GM21825 (cell line): ENCODE measurements around the gene USP16.
"Not testable (repeated sequence)": the region's sequence is repeated elsewhere in the genome, so short reads cannot be mapped to it uniquely, and the experiment has no call there.

Source experiments
- ATAC-seq: cut with Tn5 transposase; IDR thresholded peaks from one replicate; pipeline ENCODE4 v1.9.1; 2021; ENCODE audit warnings: mild to moderate bottlenecking, moderate library complexity; ENCODE audit not compliant: unreplicated experiment

USP16 gene

GRCh38 chr21:29024474-29025327 is at the start of gene USP16:
Gene USP16, plus strand, starts transcription at chr21:29024668. Its CDS starts 3,246 bp downstream, at chr21:29027914.
- peak; percentile 95 for ATAC-seq

GRCh38 chr21:28975397-28975796 is 49.1 kb upstream of the USP16 start:
- no peak for ATAC-seq

DNA sequence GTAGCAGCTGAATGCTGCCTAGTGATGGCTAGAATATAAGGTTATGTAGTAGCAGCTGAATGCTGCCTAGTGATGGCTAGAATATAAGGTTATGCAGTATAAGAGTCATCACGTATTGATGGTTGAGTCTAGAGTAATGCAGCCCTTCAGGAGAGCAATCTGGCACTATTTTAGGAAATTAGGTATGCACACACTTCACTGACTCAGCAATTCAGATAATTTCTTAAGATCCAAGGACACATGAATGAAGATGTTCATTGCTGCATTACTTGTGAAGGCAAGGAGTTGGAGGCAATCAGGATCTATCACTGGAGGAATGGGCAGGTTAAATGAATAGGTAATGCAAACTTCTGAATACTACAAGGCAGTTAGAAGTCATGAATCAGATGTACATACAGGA is 45.4 kb upstream of the USP16 start:
- no peak for ATAC-seq

- no peak for ATAC-seq
Measured at GRCh38 chr21:28982637-28983036, 41.8 kb upstream of the USP16 start.

DNA sequence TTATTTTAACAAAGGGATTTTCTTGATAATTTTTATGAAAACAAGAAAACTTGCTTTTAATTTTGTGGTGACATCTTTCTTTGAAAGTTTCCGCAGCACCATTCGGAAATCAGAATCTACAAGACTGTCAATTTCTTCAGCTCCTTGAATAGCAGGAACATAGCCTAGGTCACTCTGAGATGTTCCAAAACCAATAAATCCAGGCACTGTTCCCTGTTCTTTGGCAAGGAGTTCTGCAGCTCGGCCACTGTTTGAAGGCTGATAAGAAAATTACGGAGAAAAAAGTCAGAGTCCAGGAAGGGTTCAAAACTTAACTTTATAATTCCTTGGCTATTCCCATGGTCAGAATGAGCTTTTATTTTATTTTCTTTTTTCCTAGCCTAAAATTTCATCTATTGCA is 37.8 kb upstream of the USP16 start:
- ATAC-seq, result no peak

DNA sequence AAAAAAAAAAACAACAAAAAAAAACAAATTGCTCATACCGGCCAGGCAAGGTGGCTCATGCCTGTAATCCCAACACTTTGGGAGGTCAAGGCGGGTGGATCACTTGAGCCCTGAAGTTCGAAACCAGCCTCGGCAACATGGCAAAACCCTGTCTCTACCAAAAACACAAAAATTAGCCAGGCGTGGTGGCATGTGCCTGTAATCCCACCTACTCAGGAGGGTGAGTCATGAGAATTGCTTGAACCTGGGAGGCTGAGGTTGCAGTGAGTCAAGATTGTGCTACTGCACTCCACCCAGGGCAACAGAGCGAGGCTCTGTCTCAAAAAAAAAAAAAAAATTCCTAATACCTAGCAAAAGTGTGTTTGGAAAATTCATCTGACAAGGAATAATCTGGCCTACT is 36.3 kb upstream of the USP16 start:
- ATAC-seq, result not testable (repeated sequence)

DNA sequence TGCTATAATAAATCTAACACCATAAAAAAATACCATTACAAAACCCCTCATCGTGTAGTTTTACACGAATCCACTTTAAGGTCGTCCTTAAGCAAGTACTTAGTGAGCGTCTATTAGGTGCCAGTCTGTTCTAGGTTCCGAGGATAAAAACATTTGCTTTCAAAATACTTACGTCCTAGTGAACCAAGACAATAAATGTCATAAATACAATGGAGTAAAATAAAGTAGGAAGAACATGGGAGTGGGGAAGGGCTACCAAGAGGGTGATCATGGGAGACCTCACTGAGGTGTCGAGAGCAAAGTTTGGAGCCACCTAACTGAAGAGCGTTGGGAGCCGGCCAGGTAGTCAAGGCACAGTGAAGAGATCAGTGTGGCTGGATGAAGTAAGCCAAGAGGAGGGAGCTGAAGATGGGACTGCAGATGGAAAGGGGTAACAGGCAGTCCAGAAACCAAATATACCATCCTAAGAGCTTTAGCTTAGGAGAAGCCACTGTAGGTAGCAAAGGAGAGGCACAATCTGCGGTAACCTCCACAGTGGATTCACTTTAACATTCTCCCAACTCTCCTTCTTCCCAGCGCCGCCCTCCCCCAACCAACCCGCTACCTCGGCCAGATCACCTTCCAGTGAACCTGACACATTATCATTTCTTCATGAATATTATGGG is 32.5 kb upstream of the USP16 start:
- peak; percentile 6 for ATAC-seq

DNA sequence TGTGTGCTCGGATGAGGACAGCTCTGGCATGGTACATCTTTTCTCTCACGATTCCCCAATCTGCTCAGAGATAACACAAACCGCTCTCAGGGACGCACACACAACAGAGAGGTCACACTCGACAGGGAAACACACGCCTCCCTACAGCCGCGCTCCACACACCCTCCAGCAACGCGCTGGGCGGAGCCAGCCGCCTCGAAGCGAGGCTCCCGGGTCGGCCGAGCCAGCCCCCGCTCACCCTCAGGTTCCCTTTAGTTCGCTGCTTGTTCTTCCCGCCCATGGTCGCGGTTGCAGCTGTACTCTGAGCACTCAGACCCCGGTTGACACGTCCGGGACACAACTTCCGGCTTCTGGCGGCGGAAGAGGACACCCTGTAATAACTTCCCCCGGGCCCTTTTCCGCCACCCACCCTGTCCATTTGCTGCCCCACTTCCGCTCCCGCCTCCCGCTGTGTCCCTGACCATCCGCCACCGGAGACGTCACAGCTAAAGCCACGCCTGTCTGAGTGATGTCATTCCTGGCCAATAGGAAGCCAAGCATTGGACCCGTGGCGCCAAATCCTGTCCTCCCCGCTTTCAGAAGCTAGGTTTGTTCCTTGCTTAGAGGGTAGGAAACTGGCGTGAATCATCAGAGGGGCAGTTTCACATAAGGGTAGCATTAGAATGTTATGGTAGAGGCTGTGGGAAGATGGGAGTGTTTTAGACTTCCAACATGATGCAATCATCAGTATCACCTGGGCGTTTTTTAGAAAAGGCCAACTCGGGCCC is 31.8 kb upstream of the USP16 start, which contains the start of gene LTN1:
Gene LTN1, minus strand, starts transcription at position 352 of the 767 bp plus-strand sequence. Its CDS starts 72 bp downstream, at position 280.
- ATAC-seq, result peak; percentile 97

GRCh38 chr21:28993293-28993629 is 31.2 kb upstream of the USP16 start:
- no peak for ATAC-seq

DNA sequence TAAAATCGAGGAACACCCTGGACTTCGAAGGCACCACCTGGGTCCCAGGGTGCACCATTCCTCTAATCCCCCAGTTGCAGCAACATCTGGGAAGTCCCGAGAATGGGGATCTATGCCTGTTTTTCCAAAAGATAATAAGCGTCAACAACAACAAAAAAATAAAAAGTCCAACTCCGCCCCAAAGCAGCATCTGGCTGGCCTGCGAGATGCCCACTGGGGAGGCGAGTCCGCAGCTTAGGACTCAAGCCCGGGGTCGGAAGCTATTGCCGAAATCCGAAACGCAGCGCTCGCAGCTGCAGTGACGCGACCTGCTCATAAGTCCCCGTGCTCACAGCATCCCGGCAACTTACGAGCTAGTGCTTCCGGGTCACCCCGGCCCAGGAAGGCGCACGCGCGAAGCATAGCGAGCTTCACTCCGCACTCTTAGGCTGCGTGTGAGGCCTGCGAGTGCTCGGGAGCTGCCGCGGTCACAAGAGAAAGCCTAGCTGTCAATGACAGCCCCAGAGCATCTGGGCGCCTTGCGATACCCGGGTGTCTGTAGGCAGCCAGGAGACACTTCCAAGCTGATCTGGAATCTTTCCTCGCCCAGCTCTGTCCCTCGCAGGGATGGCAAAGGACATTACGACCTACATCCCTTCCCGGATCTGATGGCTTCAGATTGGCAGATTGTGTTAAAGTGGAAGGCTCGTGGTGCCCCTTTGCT is 21.9 kb upstream of the USP16 start:
- peak; percentile 100 for ATAC-seq

DNA sequence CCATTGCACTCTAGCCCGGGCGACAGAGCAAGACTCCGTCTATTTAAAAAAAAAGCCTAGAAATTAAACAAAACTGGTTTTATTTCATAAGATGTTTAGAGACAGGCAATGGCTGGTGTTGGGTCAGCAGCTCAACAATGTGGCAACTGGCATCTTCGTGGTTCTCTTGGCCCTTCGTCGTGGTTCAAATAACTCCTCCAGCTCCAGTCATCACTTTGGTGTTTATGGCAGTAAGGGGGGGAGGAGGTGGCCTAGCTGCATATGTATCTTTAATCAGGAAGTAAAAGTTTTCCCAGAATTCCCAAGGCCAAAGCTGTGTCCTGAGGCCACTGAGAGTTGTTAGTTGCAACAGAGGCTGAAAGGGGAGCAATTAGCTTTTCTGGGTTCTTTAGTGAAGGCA is 18.8 kb upstream of the USP16 start:
- no peak for ATAC-seq

GRCh38 chr21:29007135-29007534 is 17.3 kb upstream of the USP16 start:
- ATAC-seq, result no peak

DNA sequence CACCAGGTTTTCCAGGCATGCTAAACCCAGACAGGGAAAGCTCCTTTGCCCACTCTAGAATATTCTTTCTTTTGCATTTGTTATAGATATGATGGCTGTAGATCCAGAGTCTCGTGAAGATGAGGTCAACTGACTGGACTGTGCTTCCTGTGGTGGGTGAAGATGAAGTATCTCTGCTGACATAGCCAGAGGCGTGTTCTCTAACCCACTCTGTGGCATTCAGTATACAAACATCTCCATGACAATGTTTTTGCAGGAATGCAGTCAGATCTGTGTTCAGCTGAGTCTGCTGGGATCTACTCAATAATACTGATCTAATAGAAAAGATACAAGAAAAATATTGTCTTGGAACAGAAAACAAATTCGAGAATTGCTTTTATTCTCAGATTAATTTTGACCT is 16.7 kb upstream of the USP16 start:
- ATAC-seq, result no peak

DNA sequence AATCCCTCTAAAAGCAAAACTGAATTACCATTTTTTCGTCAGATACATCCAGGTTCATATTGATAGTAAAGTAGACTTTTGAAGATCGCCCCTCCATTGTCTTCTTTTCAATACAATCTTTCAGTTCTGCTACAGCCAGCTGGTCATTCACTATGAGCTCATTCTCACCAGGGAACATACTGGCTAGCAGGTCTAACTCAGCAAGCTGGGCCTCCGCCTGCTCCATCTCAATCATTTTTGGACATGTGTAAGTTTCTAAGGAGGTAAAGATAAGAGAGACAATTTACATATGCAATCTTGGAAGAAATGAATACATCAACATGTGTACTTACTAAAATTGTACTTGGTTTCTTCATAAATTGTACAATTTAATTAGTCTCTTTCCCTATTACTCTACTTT is 16.1 kb upstream of the USP16 start:
- ATAC-seq, result no peak

DNA sequence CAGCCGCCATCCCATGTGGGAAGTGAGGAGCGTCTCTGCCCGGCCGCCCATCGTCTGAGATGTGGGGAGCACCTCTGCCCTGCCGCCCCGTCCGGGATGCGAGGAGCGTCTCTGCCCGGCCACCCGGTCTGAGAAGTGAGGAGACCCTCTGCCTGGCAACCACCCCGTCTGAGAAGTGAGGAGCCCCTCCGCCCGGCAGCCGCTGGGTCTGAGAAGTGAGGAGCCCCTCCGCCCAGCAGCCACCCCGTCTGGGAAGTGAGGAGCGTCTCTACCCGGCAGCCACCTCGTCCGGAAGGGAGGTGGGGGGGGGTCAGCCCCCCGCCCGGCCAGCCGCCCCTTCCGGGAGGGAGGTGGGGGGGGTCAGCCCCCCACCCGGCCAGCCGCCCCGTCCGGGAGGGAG is 13.2 kb upstream of the USP16 start:
- ATAC-seq, result not testable (repeated sequence)

DNA sequence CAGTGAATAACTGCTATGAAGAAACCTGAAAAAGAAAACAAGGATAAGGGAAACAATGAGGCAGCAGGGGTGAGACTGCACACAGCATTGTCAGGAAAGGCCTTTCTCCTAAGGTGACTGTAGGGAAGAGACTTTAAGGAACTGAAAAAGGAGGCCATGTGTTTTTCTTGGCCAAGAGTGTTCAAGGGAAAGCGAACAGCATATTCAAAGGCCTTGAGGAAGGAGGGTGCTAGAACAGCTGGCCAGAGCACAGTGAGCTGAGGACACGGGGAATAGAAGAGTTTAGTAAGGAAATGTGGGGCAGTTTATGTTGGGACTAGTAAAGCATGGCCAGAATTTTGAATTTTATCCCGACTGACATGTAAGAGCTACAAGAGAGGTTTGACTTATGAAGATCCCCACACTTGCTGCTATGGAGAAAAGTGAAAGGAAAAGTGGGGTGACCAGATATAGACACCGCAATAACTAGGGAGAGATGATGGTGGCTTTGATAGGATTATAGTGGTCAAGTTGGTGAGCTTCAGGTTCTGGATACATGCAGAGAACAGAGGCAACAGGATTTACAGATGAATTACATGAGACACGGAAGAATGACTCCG is 6.7 kb upstream of the USP16 start:
- ATAC-seq, result no peak

- peak; percentile 7 for ATAC-seq
Measured at GRCh38 chr21:29018540-29018939, 5.9 kb upstream of the USP16 start.

DNA sequence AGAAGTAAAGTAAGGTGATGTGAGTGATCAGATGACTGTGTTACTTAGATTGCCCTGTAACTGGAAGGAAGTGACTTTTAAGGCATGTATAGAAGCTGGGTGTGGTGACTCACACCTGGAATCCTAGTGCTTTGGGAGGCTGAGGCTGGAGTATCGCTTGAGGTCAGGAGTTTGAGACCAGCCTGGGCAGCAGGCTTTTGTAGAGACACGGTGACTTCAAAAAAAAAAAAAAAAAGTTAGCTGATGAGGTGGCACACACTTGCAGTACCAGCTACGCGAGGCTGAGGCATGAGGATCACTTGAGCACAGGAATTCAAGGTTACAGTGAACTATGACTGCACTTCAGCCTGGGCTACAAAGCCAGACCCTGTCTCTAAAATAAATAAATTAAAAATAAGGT is 2.3 kb upstream of the USP16 start:
- ATAC-seq, result no peak

GRCh38 chr21:29025328-29025713 is 853 bp downstream of the USP16 start:
- ATAC-seq, result no peak

DNA sequence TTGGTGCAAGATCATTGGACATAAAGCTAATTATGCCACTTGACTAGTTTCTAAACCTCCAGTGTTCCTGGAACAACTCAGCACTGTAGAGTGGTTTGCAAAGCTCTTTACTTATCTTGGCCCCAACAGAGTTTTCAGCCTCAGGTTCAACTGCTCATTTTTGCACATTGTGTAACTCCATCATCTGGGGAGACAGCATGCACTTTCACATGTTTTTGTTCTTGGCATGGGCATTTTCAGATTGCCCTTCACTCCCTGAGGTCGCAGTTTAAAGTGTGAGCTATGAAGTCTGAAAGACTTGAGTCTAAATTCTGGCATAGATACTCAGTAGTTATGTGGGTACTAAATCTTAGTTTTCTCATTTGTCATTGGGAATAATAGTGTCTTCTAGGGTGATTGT is 5.1 kb downstream of the USP16 start:
- ATAC-seq, result no peak

GRCh38 chr21:29030909-29031308 is 6.4 kb downstream of the USP16 start:
- ATAC-seq, result no peak
